GM12878 (cell line): ENCODE results near the gene CDK16. TPM values are rescaled to one million over a fixed set of nuclear protein-coding genes. Genes with fewer than 3 reads are reported as not detected.
A peak's percentile ranks its signal among the peaks of the same experiment; 100 is the strongest.

Experiments
- ATAC-seq: fragments of 200-7000 bp; cut with Tn5 transposase; 3 replicates; pipeline ENCODE4 v1.9.1; 2020; ENCODE audit warnings: mild to moderate bottlenecking, moderate library complexity
- BruUV-seq: library from RNA; stranded (reverse); fragments of 400-500 nt; replicated peaks from 2 replicates; lab custom pipeline; 2021; lab: Mats Ljungman, UMichigan
- CTCF ChIA-PET: fragments of 300-600 bp; sonication (Branson Sonifier 250); formaldehyde crosslinking; extraction: SDS; loops from one replicate; lab custom pipeline; 2021; ENCODE audit warnings: inconsistent platforms; lab: Yijun Ruan, JAX
- POLR2A ChIA-PET: fragments of 350-600 bp; formaldehyde crosslinking; extraction: SDS; loops from one replicate; lab custom pipeline; 2021; ENCODE audit warnings: inconsistent platforms; lab: Charles Lee
- RAD21 ChIA-PET: fragments of 300-600 bp; sonication (Branson Sonifier 250); formaldehyde crosslinking; loops from one replicate; lab custom pipeline; 2023; ENCODE audit warnings: antibody characterized with exemption; ENCODE audit not compliant: unreplicated experiment; lab: Charles Lee
- SMC1A ChIA-PET: fragments of 300-600 bp; sonication (Branson Sonifier 250); formaldehyde crosslinking; loops from one replicate; lab custom pipeline; 2023; ENCODE audit not compliant: unreplicated experiment, uncharacterized antibody; lab: Charles Lee
- DNase-seq: peaks from one replicate; pipeline ENCODE4 v3.0.0-alpha.2; 2011; ENCODE audit warnings: low read depth, low spot score
- FAIRE-seq: peaks from 3 replicates; lab custom pipeline; 2011; peaks lifted over from hg19 to GRCh38; lab: Jason Lieb, UNC
- H2AFZ ChIP-seq: 2 replicates; pipeline ENCODE4 v1.6.0; 2011; ENCODE audit warnings: low read depth, low read length, control low read depth; ENCODE audit not compliant: control insufficient read depth
- H3K27ac ChIP-seq: 2 replicates; pipeline ENCODE4 v1.5.1; 2011; ENCODE audit warnings: control low read depth; ENCODE audit not compliant: control insufficient read depth, insufficient read depth
- H3K27me3 ChIP-seq, 2 experiments: replicated peaks in 1 of 2; 2 replicates each; pipeline versions ENCODE4 v1.6.0 to v1.6.1; 2011; ENCODE audit warnings: low read length in 1 of 2; ENCODE audit not compliant: control insufficient read depth in 2 of 2, insufficient read depth in 2 of 2
- H3K36me3 ChIP-seq, 2 experiments: 2 replicates each; pipeline ENCODE4 v1.5.1; 2011; ENCODE audit warnings: low read length in 1 of 2; ENCODE audit not compliant: control insufficient read depth in 2 of 2, insufficient read depth in 2 of 2
- H3K4me1 ChIP-seq: 2 replicates; pipeline ENCODE4 v1.6.1; 2011; ENCODE audit warnings: mild to moderate bottlenecking, low read length, moderate library complexity, mixed read lengths; ENCODE audit not compliant: control insufficient read depth, insufficient read depth
- H3K4me2 ChIP-seq: 2 replicates; pipeline ENCODE4 v1.6.0; 2011; ENCODE audit warnings: control low read depth; ENCODE audit not compliant: control insufficient read depth, insufficient read depth
- H3K4me3 ChIP-seq: fragments of 200-600 bp; sonication (generic); 2 replicates; pipeline ENCODE4 v1.5.1; 2016
- H3K79me2 ChIP-seq: 2 replicates; pipeline ENCODE4 v1.6.0; 2011; ENCODE audit warnings: low read length; ENCODE audit not compliant: control insufficient read depth, insufficient read depth
- H3K9ac ChIP-seq: 2 replicates; pipeline ENCODE4 v1.8.0; 2011; ENCODE audit warnings: low read length, control low read depth, mixed read lengths; ENCODE audit not compliant: control insufficient read depth, insufficient read depth
- H3K9me3 ChIP-seq: replicated peaks from 3 replicates; pipeline ENCODE4 v1.5.1; 2011; ENCODE audit warnings: mild to moderate bottlenecking, low read length; ENCODE audit not compliant: control insufficient read depth, insufficient read depth
- H4K20me1 ChIP-seq: 2 replicates; pipeline ENCODE4 v1.6.0; 2011; ENCODE audit not compliant: control insufficient read depth, insufficient read depth
- ATF7 ChIP-seq: fragments of 450-650 bp; IDR thresholded peaks from 2 replicates; pipeline ENCODE4 v1.6.1; 2016; ENCODE audit warnings: low read depth, mild to moderate bottlenecking
- BACH1 ChIP-seq: fragments of 450-650 bp; IDR thresholded peaks from 2 replicates; pipeline ENCODE4 v1.6.1; 2017; ENCODE audit warnings: mild to moderate bottlenecking, borderline replicate concordance
- CHD4 ChIP-seq: fragments of 200-600 bp; sonication (generic); IDR thresholded peaks from 2 replicates; pipeline ENCODE4 v1.6.1; 2016; ENCODE audit warnings: mild to moderate bottlenecking
- CREM ChIP-seq: IDR thresholded peaks from 2 replicates; pipeline ENCODE4 v1.6.1; 2014; ENCODE audit warnings: antibody characterized with exemption, low read depth
- FOXM1 ChIP-seq: IDR thresholded peaks from 2 replicates; pipeline ENCODE4 v1.6.1; 2012; ENCODE audit warnings: low read depth, mild to moderate bottlenecking, inconsistent platforms, low read length, moderate library complexity
- GABPA ChIP-seq: IDR thresholded peaks from 2 replicates; pipeline ENCODE4 v1.6.1; 2014; ENCODE audit warnings: antibody characterized with exemption, low read depth, mild to moderate bottlenecking, inconsistent platforms
- KDM1A ChIP-seq: fragments of 200-600 bp; sonication (generic); IDR thresholded peaks from 2 replicates; pipeline ENCODE4 v1.6.1; 2016; ENCODE audit warnings: borderline replicate concordance
- MTA2 ChIP-seq: fragments of 450-650 bp; IDR thresholded peaks from 2 replicates; pipeline ENCODE4 v1.6.1; 2016; ENCODE audit warnings: low read depth, mild to moderate bottlenecking, moderate library complexity
- MYB ChIP-seq: fragments of 150-350 bp; IDR thresholded peaks from 2 replicates; pipeline ENCODE4 v1.6.1; 2014; ENCODE audit warnings: mild to moderate bottlenecking, low read depth, low read length, borderline replicate concordance
- POLR2AphosphoS5 ChIP-seq: IDR thresholded peaks from 2 replicates; pipeline ENCODE4 v1.6.1; 2011; ENCODE audit warnings: mild to moderate bottlenecking, low read length, inconsistent platforms
- SPI1 ChIP-seq: IDR thresholded peaks from 2 replicates; pipeline ENCODE4 v1.6.1; 2011; ENCODE audit warnings: low read depth, mild to moderate bottlenecking, low read length, moderate library complexity, borderline replicate concordance; ENCODE audit not compliant: insufficient read depth
- ZSCAN29 ChIP-seq: fragments of 450-650 bp; IDR thresholded peaks from 2 replicates; pipeline ENCODE4 v1.6.1; 2017; ENCODE audit warnings: mild to moderate bottlenecking, moderate library complexity
- WGBS: methylation state at CpG from one replicate; pipeline ENCODE4 v1.1.6; 2016; ENCODE audit warnings: low lambda C conversion rate; ENCODE audit not compliant: insufficient replicate concordance, insufficient coverage; ENCODE audit errors: missing lambda C conversion rate; 5-methylcytosine and 5-hydroxymethylcytosine counted together
- in situ Hi-C: fragments of 300-500 bp; cut with MboI; formaldehyde crosslinking; loops from 9 replicates; pipeline ENCODE4 v1.14.3; 2018; ENCODE audit warnings: mixed read lengths
- intact Hi-C: fragments of 100-400 bp; cut with micrococcal nuclease; formaldehyde crosslinking; loops from one replicate; pipeline ENCODE4 v1.14.2; 2022; ENCODE audit not compliant: unreplicated experiment
- polyA plus RNA-seq, 11 experiments: library from polyadenylated mRNA; depleted of rRNA in 4 of 11; unstranded in 6 of 11; stranded (reverse) in 5 of 11; fragments of >200 nt; fragmentation: Nextera tagmentation in 4 of 11; fragmentation: Illumina TruSeq in 1 of 11; extraction: Ambion mirVana in 4 of 11; extraction: Trizol in 1 of 11; gene quantifications; 1 replicate in 1 of 11; 2 replicates in 10 of 11; pipeline versions ENCODE4 v1.2.1 to v1.2.3, GENCODE V29; 2011 to 2016; ENCODE audit warnings: inconsistent platforms in 2 of 11, missing spikeins in 2 of 11, low read depth in 1 of 11
- total RNA-seq, 4 experiments: library from RNA; depleted of rRNA in 3 of 4; stranded (reverse); fragments of >200 nt in 3 of 4; fragmentation: Illumina TruSeq in 1 of 4; extraction: Trizol in 1 of 4; gene quantifications; 2 replicates each; pipeline versions ENCODE4 v1.2.1 to v1.2.3, GENCODE V29; 2013 to 2021
- TF ChIP-seq, protein P1 (sequence below): fragments of 450-650 bp; formaldehyde crosslinking; IDR thresholded peaks from 2 replicates; pipeline ENCODE4 v1.4.0; 2022; ENCODE audit warnings: mild to moderate bottlenecking, moderate library complexity
- TF ChIP-seq, protein P2 (sequence below): IDR thresholded peaks from 2 replicates; pipeline ENCODE4 v1.6.1; 2012; ENCODE audit warnings: low read depth, low read length, improper control_type of control experiment

The CDK16 gene
- total and polyA plus RNA-seq, 10 of the 15 experiments (the other 5 are each of a cell fraction or from before 2014, with no cell fraction given): 2.4 to 75.1 (median 48.2) TPM

GRCh38 chrX:47234583-47234982 is 16.1 kb downstream of the CDK16 start:
- Histone ChIP-seq H3K4me3 (no peak overlapping the region), H4K20me1 (no peaks in the 10 kb centered on the region), H3K4me1 (no peaks in the 10 kb centered on the region), H3K36me3 (no peaks in the 10 kb centered on the region; a peak in 1 of 4 replicates), H3K4me2 (no peak overlapping the region), H2AFZ (no peak overlapping the region), H3K27me3 (no peaks in the 10 kb centered on the region), H3K27ac (no peak overlapping the region; the same call in 1 of the 2 replicates), H3K79me2 (peaks cover 16% of the 10 kb centered on the region), H3K9me3 (no peaks in the 10 kb centered on the region), H3K9ac (peak overlapping the region; percentile 76)
- POLR2A ChIA-PET: no interaction called here
- DNase-seq (no peak), ATAC-seq (no peak), FAIRE-seq (no peak)
- 33% methylated on average over 3 of the region's 3 CpGs for WGBS
- CTCF ChIA-PET: interaction anchor here (1.1 kb wide), 1 partner anchor 149 kb away, joined by 3 read pairs; no protein-coding TSS in a partner anchor
- RAD21 ChIA-PET: no interaction called here
- intact Hi-C loops (loop anchor here (5.0 kb wide), 1 partner anchor 128 kb away; no protein-coding TSS in a partner anchor), in situ Hi-C loops (no loop called here)
- SMC1A ChIA-PET: no interaction called here
- no TSS peak for BruUV-seq
- TF ChIP-seq, protein P1, sequence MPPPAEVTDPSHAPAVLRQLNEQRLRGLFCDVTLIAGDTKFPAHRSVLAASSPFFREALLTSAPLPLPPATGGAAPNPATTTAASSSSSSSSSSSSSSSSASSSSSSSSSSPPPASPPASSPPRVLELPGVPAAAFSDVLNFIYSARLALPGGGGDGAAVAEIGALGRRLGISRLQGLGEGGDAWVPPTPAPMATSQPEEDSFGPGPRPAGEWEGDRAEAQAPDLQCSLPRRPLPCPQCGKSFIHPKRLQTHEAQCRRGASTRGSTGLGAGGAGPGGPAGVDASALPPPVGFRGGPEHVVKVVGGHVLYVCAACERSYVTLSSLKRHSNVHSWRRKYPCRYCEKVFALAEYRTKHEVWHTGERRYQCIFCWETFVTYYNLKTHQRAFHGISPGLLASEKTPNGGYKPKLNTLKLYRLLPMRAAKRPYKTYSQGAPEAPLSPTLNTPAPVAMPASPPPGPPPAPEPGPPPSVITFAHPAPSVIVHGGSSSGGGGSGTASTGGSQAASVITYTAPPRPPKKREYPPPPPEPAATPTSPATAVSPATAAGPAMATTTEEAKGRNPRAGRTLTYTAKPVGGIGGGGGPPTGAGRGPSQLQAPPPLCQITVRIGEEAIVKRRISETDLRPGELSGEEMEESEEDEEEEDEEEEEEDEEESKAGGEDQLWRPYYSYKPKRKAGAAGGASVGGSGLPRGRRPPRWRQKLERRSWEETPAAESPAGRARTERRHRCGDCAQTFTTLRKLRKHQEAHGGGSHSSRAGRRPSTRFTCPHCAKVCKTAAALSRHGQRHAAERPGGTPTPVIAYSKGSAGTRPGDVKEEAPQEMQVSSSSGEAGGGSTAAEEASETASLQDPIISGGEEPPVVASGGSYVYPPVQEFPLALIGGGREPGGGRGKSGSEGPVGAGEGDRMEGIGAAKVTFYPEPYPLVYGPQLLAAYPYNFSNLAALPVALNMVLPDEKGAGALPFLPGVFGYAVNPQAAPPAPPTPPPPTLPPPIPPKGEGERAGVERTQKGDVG (CRISPR knock-in tag): no peak
- no peak for TF ChIP-seq ZSCAN29
- peak; percentile 69 for TF ChIP-seq ATF7

GRCh38 chrX:47235691-47236103 is 17.2 kb downstream of the CDK16 start:
- SMC1A ChIA-PET: no interaction called here
- Histone ChIP-seq H4K20me1 (no peaks in the 10 kb centered on the region), H2AFZ (no peak overlapping the region), H3K36me3 (no peaks in the 10 kb centered on the region; a peak in 3 of 4 replicates), H3K79me2 (peaks cover 16% of the 10 kb centered on the region), H3K4me1 (no peaks in the 10 kb centered on the region), H3K9me3 (no peaks in the 10 kb centered on the region), H3K4me2 (no peak overlapping the region), H3K4me3 (no peak overlapping the region), H3K27ac (no peak overlapping the region), H3K27me3 (no peaks in the 10 kb centered on the region), H3K9ac (no peak overlapping the region)
- ATAC-seq (no peak), FAIRE-seq (no peak), DNase-seq (no peak)
- 93% methylated on average over 4 of the region's 4 CpGs for WGBS
- CTCF ChIA-PET: interaction anchor here (1.1 kb wide), 1 partner anchor 148 kb away, joined by 3 read pairs; no protein-coding TSS in a partner anchor
- BruUV-seq: no TSS peak
- intact Hi-C loops (no loop called here), in situ Hi-C loops (no loop called here)
- TF ChIP-seq BACH1 (no peak), POLR2AphosphoS5 (no peak), FOXM1 (no peak), KDM1A (no peak), SPI1 (no peak), MTA2 (no peak), CREM (no peak), CHD4 (no peak), GABPA (no peak), MYB (no peak)
- TF ChIP-seq, protein P2, sequence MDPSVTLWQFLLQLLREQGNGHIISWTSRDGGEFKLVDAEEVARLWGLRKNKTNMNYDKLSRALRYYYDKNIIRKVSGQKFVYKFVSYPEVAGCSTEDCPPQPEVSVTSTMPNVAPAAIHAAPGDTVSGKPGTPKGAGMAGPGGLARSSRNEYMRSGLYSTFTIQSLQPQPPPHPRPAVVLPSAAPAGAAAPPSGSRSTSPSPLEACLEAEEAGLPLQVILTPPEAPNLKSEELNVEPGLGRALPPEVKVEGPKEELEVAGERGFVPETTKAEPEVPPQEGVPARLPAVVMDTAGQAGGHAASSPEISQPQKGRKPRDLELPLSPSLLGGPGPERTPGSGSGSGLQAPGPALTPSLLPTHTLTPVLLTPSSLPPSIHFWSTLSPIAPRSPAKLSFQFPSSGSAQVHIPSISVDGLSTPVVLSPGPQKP: no peak
- POLR2A ChIA-PET: no interaction called here
- RAD21 ChIA-PET: no interaction called here
